GM12872 (cell line): ENCODE data around the gene NELL2.

ENCODE experiments used
- TF ChIP-seq, protein P1 (sequence below): IDR thresholded peaks from 3 replicates; pipeline ENCODE4 v1.5.1; 2011; ENCODE audit warnings: low read depth, mild to moderate bottlenecking, low read length, moderate library complexity; ENCODE audit not compliant: insufficient read depth

Gene NELL2

DNA sequence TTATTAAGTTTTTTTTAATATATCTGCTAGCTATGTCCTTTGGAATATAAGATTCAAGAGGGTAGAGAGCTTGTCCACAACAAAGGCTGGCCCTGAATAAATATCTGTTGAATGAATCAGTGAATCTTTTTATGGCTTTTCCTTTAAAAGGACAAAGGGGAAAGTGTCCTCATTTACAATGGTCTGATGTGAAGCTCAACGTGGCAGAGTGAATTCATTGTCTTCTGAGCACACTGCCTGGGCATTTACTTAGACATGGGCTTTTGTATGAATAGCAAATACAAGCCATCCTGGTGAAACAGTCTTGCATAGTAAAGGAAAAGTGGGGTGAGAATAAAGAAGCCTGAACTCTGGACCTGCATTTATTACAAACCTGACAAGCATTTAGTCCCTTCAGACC lies 201.2 kb downstream of the NELL2 start:
- TF ChIP-seq, protein P1, sequence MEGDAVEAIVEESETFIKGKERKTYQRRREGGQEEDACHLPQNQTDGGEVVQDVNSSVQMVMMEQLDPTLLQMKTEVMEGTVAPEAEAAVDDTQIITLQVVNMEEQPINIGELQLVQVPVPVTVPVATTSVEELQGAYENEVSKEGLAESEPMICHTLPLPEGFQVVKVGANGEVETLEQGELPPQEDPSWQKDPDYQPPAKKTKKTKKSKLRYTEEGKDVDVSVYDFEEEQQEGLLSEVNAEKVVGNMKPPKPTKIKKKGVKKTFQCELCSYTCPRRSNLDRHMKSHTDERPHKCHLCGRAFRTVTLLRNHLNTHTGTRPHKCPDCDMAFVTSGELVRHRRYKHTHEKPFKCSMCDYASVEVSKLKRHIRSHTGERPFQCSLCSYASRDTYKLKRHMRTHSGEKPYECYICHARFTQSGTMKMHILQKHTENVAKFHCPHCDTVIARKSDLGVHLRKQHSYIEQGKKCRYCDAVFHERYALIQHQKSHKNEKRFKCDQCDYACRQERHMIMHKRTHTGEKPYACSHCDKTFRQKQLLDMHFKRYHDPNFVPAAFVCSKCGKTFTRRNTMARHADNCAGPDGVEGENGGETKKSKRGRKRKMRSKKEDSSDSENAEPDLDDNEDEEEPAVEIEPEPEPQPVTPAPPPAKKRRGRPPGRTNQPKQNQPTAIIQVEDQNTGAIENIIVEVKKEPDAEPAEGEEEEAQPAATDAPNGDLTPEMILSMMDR, result no peak

DNA sequence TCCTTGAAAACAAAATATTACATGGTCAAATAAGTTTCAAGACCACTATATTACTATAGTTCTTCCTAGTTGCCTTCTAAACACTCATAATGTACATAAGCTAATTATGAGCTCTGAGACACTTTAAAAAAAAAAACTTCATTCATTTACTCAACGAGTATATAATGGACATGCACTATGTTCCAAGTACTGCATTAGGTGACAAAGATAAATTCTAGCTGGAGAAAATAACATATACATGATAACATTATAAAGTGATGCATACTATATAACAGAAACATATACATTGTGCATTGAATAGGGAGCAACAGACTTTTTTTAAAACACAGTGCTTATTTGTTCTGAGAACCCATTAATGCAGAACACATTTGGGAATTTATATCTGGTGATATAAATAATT lies 202.3 kb downstream of the NELL2 start:
- TF ChIP-seq, protein P1, result no peak

DNA sequence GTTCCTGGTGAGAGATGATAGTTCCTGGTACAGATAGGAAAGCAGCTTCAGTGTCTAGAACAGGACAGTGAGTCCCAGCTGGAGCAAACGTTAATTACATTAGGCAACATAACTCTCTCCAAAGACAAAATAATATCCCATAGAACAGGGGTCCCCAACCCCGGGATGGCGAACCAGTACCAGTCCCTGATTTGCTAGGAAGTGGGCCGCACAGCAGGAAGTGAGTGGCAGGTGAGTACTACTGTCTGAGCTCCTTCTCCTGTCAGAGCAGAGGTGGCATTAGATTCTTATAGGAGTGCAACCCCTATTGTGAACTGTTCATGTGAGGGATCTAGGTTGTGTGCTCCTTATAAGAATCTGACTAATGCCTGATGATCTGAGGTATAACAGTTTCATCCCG lies 204.1 kb downstream of the NELL2 start:
- TF ChIP-seq, protein P1, result no peak

DNA sequence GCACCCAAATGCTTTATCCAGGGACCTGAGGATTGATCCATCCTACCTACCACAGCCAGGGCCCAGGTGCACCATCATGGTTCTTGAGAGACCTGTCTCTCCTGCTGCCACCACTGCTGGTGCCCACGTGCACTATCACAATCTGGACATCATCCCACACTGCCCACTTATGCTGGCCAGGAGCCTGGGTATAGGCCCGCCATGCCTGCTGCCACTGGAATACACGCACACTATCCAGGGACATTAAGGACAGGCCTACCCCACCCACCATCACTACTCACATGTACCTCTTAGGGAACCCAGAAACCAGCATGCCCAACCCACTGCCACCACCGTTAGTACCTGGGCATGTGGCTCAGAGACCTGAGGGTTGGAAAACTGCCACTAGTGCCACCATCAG lies 207.7 kb downstream of the NELL2 start:
- TF ChIP-seq, protein P1, result no peak

DNA sequence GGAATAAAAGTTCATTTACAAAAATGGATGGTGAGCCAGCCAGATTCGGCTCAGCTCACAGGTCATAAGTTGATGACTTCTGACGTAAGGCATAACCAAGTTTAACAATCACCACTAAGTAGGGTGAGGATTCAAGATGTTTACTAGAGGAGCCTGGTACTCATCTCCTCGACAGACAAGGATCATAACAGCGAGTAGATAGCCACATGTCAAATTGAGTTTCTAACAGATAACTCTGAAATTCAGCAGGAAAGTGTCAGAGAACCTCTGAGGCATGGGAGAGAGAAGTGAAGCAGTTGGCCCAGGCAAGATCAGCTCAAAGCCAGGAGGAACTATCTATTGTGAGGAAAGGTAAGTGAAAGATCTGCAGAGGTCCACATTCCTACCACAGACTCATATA lies 208.7 kb downstream of the NELL2 start:
- TF ChIP-seq, protein P1, result no peak

DNA sequence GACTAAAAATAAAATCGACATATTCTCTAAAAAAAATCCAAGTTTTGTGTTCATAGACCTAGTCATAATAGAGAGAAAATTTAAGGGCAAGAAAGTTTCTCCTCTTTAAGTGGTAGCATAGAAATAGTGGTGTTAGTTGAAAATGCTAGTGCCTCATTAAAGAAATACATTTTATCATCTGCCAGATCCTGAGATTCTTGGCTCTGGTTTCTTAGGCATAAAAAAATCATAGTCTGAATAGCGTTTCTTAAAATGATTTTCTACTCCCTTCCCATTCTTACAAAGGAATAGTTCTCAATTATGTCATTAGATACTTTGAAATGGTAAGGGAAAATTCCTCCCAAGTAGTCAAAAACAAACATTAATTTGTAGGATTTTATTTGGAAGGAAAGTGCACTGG lies 212.8 kb downstream of the NELL2 start:
- TF ChIP-seq, protein P1, result no peak

DNA sequence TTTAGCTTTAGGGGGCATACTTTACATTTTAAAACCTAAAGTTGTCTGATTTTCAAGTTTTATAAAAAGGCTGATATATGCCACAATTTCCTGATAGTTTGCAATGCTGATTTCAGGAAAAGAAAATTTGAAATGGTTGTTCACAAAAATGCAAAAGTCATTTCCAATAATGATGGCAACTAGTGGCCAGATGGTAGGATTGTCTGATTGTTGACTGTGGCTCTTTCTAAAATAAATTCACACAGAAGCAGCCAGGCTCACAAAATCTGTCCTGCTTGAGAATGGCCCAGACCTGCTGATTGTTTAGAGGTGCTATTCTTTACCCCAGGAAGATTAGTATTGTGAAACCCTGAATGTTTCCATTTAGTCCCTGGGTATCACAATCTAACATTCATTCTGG lies 220.3 kb downstream of the NELL2 start:
- TF ChIP-seq, protein P1, result no peak
